ENCODE measurements around the gene CLEC16A. TPM values are rescaled to one million over a fixed set of nuclear protein-coding genes. Genes with fewer than 3 reads are reported as not detected.
A peak's percentile ranks its signal among the peaks of the same experiment; 100 is the strongest.

CLEC16A gene
- total and polyA plus RNA-seq, 9 of the 15 experiments (the other 6 are each of a cell fraction or from before 2014, with no cell fraction given) = 1.00 to 22.3 (median 10.0) TPM

GRCh38 chr16:11105038-11105903 lies 160.9 kb downstream of the CLEC16A start (continued):
- TF ChIP-seq TSHZ1 (CRISPR knock-in tag; IDR thresholded peaks at IDR 0.05) (no peak), PHF21A (IDR thresholded peaks at IDR 0.05; ENCODE audit: borderline replicate concordance, low read depth) (no peak; the same call in 1 of the 2 replicates), CBX2 (IDR thresholded peaks at IDR 0.05; ENCODE audit: insufficient read depth, low read length, poor library complexity, severe bottlenecking) (no peak), U2AF2 (optimal IDR thresholded peaks at IDR 0.05; ENCODE audit: low read depth, low read length) (no peak), PATZ1 (CRISPR knock-in tag; IDR thresholded peaks at IDR 0.05; ENCODE audit: borderline replicate concordance) (no peak), NFE2L1 (tag; IDR thresholded peaks at IDR 0.05; ENCODE audit: borderline replicate concordance, low read depth) (no peak), RREB1 (CRISPR knock-in tag; IDR thresholded peaks at IDR 0.05) (0 out of 2 replicates have a peak, but pooled peaks have one; percentile 26), HNRNPL (IDR thresholded peaks at IDR 0.05; ENCODE audit: low read depth, low read length) (no peak), NRF1 (conservative IDR thresholded peaks at IDR 0.05 in 1 of 2, IDR thresholded peaks at IDR 0.05 in 1 of 2) (peak; percentile 20 to 23; a peak in 2 of 4 replicates)

Measured in K562 (cell line).